ENCODE data around the gene LARGE2.

Gene LARGE2

GRCh38 chr11:45930031-45930794, 7.8 kb downstream of the LARGE2 start:
- DNase-seq (ENCODE audit: low read depth): no peak

- no peak for DNase-seq (ENCODE audit: low read depth)
Observed at GRCh38 chr11:45930951-45931570, 8.6 kb downstream of the LARGE2 start.

DNA sequence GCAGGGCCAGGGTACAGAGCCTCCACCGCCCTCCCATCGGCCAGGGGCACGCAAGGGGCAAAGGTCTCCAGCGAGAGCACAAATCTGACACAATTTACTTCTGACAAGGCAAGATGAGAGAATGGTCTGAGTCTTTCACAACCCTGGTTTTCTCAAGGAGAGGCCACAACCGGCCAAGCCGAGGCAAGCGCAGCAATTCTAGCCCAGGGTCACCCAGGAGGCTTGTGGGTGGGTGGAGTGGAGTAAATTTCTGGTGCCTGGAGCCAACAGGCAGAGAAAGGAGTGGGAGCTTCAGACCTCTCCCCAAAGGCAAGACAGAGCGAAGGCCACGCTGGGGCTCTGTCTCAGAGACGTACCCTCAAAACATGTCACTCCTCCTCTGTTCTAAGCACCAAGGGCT, 9.3 kb downstream of the LARGE2 start:
- no peak for DNase-seq (ENCODE audit: low read depth)

- DNase-seq (ENCODE audit: low read depth): no peak
Observed at GRCh38 chr11:45932217-45932616, 9.8 kb downstream of the LARGE2 start.

DNA sequence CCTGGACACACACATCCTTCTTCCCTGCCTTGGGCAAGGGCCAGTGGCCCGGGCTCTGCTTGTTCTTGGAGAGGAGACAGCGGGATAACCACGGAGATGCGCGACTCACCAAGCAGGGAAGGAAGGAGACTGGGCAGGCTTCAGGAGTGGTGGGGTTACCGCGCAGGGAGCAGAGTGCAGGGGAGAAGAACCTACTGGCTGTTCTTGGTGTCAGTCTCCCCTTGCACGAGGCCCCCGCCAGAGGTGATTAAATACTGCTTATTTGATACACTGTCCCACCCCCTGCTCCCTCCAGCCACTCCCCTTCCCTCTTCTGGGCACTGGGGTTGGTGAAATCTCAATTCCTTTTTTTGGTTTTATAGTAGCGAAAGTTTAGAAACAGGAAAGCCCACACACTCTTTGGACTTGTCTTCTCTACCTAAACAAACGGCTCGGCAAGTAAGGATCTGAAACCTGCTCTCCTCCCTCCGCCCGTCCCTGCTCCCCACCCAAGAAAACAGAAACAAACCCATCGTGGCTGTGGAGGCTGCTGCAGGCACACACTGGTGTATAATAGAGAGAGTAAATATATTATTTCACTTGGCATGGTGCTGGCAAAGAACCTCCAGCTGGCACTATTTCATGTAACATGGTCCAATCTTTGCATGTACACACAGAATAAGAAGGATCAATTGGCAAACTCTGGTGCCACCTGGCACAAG, 10.8 kb downstream of the LARGE2 start:
- DNase-seq (ENCODE audit: low read depth): no peak

DNA sequence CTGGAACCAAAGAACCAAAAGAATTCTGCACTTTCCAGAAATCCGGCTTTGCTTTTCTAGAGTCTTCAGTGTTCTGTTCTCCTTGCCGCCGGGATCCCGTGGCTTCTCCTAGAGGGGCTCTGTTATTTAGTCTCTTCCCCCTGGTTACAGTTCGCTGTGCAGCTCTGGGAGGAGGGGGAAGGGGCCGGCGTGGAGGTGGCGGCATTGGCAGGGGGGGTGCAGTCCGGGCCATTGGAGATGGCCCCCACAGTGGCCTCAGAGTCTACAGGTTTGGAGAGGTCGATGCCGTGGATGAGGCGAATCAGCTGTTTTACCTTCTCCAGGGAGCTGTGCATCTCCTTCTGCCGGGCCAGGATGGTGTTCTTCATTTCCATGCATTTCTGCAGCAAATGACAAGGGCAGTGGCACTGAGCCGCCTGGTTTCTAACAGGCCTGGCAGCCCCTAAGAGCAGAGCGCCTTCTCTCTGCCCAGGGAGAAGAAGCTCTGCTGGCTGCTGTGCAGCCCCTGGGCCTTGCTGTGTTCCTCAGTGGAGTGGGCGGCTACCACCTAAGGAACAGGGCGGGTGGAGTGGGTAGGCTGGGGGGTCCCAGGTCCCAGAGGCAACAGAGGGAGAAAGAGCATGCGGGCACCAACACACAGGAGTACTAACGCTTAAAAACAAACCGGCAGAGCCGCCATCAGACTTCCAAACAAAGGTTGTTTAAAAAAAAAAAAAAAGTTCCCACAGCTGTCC, 11.6 kb downstream of the LARGE2 start:
- DNase-seq (ENCODE audit: low read depth): no peak

GRCh38 chr11:45934580-45935318, 12.3 kb downstream of the LARGE2 start:
- DNase-seq (ENCODE audit: low read depth): no peak

GRCh38 chr11:45935349-45936064, 13.1 kb downstream of the LARGE2 start:
- no peak for DNase-seq (ENCODE audit: low read depth)

- DNase-seq (ENCODE audit: low read depth): no peak
Observed at GRCh38 chr11:45936511-45937054, 14.1 kb downstream of the LARGE2 start.

GRCh38 chr11:45937916-45938315, 15.5 kb downstream of the LARGE2 start:
- DNase-seq (ENCODE audit: low read depth): no peak

DNA sequence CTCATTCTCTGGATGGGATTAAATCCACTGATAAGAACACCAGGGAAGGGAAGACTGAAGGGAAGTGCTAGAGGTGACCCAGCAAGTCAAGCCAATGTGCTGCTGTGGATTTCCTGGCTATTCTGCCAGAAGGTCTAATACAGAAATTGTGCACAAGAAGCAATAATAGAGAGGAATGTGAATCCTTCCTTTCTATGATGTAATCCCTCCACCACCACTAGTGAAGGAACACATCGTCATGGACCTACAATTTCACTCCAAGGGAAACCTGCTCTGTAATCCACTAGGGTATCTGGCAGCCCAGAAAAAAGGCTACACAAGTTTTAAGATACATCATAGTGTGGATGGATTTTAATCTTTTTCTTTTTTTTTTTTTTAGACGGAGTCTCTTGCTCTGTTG, 17.4 kb downstream of the LARGE2 start:
- DNase-seq (ENCODE audit: low read depth): no peak

DNA sequence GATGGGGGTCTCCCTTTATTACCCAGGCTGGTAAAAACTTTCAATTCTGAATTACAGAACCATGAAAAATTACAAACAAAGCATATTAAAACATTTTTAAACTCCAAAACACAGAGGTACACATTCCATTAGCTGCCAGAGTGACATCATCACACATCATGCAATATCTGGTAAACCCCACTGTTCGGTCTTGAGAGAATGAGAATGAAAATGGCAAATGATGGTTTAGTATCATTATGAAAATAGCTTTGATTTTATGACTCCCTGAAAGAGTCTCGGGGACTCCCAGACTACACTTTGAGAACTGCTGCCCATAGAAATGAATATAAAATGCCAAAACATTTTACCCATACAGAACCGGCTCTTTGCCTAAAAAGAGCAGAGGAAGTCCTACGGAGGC, 18.8 kb downstream of the LARGE2 start:
- no peak for DNase-seq (ENCODE audit: low read depth)

DNA sequence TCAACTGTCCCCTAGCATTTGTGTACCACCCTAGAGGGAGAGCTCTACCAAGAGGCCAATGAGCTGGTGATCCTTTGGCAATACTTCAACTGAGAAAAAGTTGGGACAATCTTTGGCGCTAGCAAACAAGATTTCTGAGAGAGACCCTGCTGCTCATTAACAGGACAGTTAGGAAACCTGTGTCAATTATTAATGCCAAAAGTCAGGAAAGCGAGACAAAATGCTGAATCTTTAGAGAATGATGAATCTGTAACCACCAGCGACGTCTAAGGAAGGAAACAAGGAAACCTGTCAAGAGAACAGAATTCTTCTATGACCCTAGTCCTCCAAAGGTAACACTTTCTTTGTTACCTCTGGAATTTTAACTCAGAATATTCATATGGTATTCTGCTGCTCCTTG, 19.9 kb downstream of the LARGE2 start:
- no peak for DNase-seq (ENCODE audit: low read depth)

DNA sequence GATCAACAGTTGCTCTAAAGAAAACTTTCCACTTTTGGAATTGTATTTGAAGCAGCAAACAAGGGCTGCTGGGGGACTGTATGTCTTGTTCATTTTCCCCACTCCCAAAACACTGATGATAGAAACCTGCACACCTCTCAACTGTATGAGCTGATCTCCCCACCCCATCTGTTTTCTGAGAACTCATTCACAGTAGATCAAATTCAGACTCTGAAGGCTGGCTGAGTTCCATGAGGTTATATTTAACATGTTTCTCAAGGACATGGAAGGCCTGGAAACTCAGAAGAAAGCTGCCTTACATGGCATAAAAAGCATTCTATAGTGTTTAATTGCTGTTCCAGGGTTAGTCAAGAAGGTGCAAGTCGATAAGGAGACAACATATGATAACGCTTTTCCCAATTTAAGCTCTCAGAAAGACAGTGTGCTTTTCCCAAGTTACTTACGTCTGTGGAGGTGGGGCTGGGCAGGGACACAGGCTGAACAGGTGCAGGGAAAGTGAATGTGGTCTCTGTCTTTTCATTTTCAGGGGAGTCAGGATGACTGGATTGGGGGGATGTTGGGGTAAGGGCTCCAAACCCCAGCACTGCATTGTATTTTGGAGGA, 23.0 kb downstream of the LARGE2 start:
- DNase-seq (ENCODE audit: low read depth): no peak

- DNase-seq (ENCODE audit: low read depth): no peak
Observed at GRCh38 chr11:45947885-45948284, 25.4 kb downstream of the LARGE2 start.

DNA sequence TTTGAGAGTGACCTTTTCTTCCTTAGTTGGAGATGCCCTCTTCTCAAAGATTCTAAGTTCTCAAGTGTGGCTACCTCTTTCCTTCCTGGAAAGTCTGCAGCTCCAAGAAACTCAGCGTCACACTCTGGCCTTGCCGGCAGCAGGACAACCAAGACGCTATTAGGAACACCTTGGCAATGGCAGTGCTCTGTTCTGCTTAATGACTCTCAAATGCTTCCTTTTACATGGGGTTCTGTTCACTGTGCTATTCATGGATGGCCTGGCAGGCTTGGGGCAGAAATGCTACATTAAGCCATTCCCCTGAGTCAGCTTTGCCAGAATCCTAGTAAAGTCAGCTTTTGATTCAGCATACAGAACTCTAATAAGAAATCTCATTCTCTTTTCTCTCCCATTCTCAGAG, 25.9 kb downstream of the LARGE2 start:
- no peak for DNase-seq (ENCODE audit: low read depth)

GRCh38 chr11:45949992-45950407, 27.5 kb downstream of the LARGE2 start:
- no peak for DNase-seq (ENCODE audit: low read depth)

GRCh38 chr11:45959851-45960250, 37.4 kb downstream of the LARGE2 start:
- no peak for DNase-seq (ENCODE audit: low read depth)

GRCh38 chr11:45960387-45961095, 38.1 kb downstream of the LARGE2 start:
- DNase-seq (ENCODE audit: low read depth): no peak

GRCh38 chr11:45961751-45962240, 39.3 kb downstream of the LARGE2 start:
- DNase-seq (ENCODE audit: low read depth): no peak

Data from activated T-cell treated with anti-CD3 and anti-CD28 coated beads for 1 hour (primary cell).